HepG2 (cell line): Measurements from ENCODE around the gene IFT57. TPM values are rescaled to one million over a fixed set of nuclear protein-coding genes. Genes with fewer than 3 reads are reported as not detected.

Experiments used
- ARID4A ChIP-seq: sonication (generic); formaldehyde crosslinking; IDR thresholded peaks from 2 replicates; pipeline ENCODE4 v1.5.0; 2020; ENCODE audit warnings: mild to moderate bottlenecking, missing genetic modification reagents, borderline replicate concordance
- CREB1 ChIP-seq, 2 experiments: fragments of 450-650 bp in 1 of 2; IDR thresholded peaks; 2 replicates each; pipeline ENCODE4 v1.6.1; 2016 to 2017; ENCODE audit warnings: control low read depth in 1 of 2, mild to moderate bottlenecking in 1 of 2, missing compliant biosample characterization in 1 of 2, missing genetic modification characterization in 1 of 2
- HBP1 ChIP-seq: IDR thresholded peaks from 2 replicates; pipeline ENCODE4 v1.6.1; 2016; ENCODE audit warnings: low read depth, control low read depth
- HMGXB3 ChIP-seq: sonication (generic); formaldehyde crosslinking; IDR thresholded peaks from 2 replicates; pipeline ENCODE4 v1.4.0; 2020; ENCODE audit warnings: missing genetic modification reagents, borderline replicate concordance
- JARID2 ChIP-seq: sonication (generic); formaldehyde crosslinking; IDR thresholded peaks from 2 replicates; pipeline ENCODE4 v1.8.1; 2023; ENCODE audit warnings: missing genetic modification reagents, inconsistent platforms; ENCODE audit not compliant: insufficient replicate concordance
- NFE2L1 ChIP-seq: sonication (generic); formaldehyde crosslinking; IDR thresholded peaks from 2 replicates; pipeline ENCODE4 v1.4.0; 2020; ENCODE audit warnings: missing genetic modification reagents, mild to moderate bottlenecking, borderline replicate concordance
- RFX3 ChIP-seq: IDR thresholded peaks from 2 replicates; pipeline ENCODE4 v1.6.1; 2016; ENCODE audit warnings: missing biosample characterization, missing genetic modification reagents
- RFX5 ChIP-seq: IDR thresholded peaks from 2 replicates; pipeline ENCODE4 v1.6.1; 2011; ENCODE audit warnings: low read depth, low read length, improper control_type of control experiment
- SALL1 ChIP-seq: sonication (generic); formaldehyde crosslinking; IDR thresholded peaks from 2 replicates; pipeline ENCODE4 v1.8.0; 2022; ENCODE audit warnings: mild to moderate bottlenecking, missing genetic modification reagents
- ZBTB26 ChIP-seq: IDR thresholded peaks from 2 replicates; pipeline ENCODE4 v1.6.1; 2016; ENCODE audit warnings: missing compliant biosample characterization, missing genetic modification reagents, borderline replicate concordance
- ZBTB42 ChIP-seq: sonication (generic); formaldehyde crosslinking; IDR thresholded peaks from 2 replicates; pipeline ENCODE4 v1.5.0; 2020; ENCODE audit warnings: mild to moderate bottlenecking, missing genetic modification reagents
- ZKSCAN1 ChIP-seq: fragments of 150-350 bp; IDR thresholded peaks from 2 replicates; pipeline ENCODE4 v1.6.1; 2014; ENCODE audit warnings: low read length
- ZNF136 ChIP-seq: sonication (generic); formaldehyde crosslinking; IDR thresholded peaks from 2 replicates; pipeline ENCODE4 v1.8.1; 2022; ENCODE audit warnings: low read depth, mild to moderate bottlenecking, moderate library complexity, missing genetic modification reagents
- ZNF225 ChIP-seq: sonication (generic); formaldehyde crosslinking; IDR thresholded peaks from 2 replicates; pipeline ENCODE4 v1.4.0; 2020; ENCODE audit warnings: mild to moderate bottlenecking, missing genetic modification reagents
- ZNF263 ChIP-seq: sonication (generic); formaldehyde crosslinking; IDR thresholded peaks from 2 replicates; pipeline ENCODE4 v1.4.0; 2020; ENCODE audit warnings: missing genetic modification reagents
- ZNF282 ChIP-seq: fragments of 450-650 bp; IDR thresholded peaks from 2 replicates; pipeline ENCODE4 v1.6.1; 2018; ENCODE audit not compliant: partially characterized antibody
- ZNF598 ChIP-seq: sonication (generic); formaldehyde crosslinking; IDR thresholded peaks from 2 replicates; pipeline ENCODE4 v1.5.1; 2020; ENCODE audit warnings: mild to moderate bottlenecking, missing genetic modification reagents, borderline replicate concordance
- polyA plus RNA-seq, 8 experiments: library from polyadenylated mRNA; depleted of rRNA in 3 of 8; stranded (reverse) in 7 of 8; unstranded in 1 of 8; fragments of >200 nt; fragmentation: Illumina TruSeq in 4 of 8; extraction: Trizol in 4 of 8; gene quantifications; 2 replicates each; pipeline versions ENCODE4 v1.2.1 to v1.2.3, GENCODE V29; 2011 to 2016; ENCODE audit warnings: low read depth in 4 of 8, missing spikeins in 1 of 8, mixed read lengths in 1 of 8; ENCODE audit not compliant: insufficient read depth in 1 of 8
- total RNA-seq, 5 experiments: library from RNA; depleted of rRNA; stranded (reverse); fragments of >200 nt; fragmentation: Illumina TruSeq; extraction: Trizol; gene quantifications; 2 replicates each; pipeline ENCODE4 v1.2.3, GENCODE V29; 2016; ENCODE audit warnings: low read depth in 1 of 5

The IFT57 gene
- total and polyA plus RNA-seq, 2 of the 13 experiments (the other 11 are each of a cell fraction or from before 2014, with no cell fraction given): 5.5 to 14.5 TPM

- TF ChIP-seq ARID4A (CRISPR knock-in tag) (peak; percentile 99), SALL1 (peak; percentile 56), ZNF598 (peak; percentile 89; the same call in 1 of the 2 replicates), ZNF282 (no peak), CREB1 (IDR thresholded peaks at IDR 0.05) (peak; percentile 99), CREB1 (CRISPR knock-in tag; IDR thresholded peaks at IDR 0.05) (peak; percentile 92), HBP1 (CRISPR knock-in tag) (peak; percentile 51; the same call in 1 of the 2 replicates), JARID2 (CRISPR knock-in tag) (peak; percentile 56), ZNF225 (peak; percentile 82; the same call in 1 of the 2 replicates), HMGXB3 (no peak), NFE2L1 (CRISPR knock-in tag) (0 out of 2 replicates have a peak, but pooled peaks have one; percentile 20), ZBTB26 (CRISPR knock-in tag) (peak; percentile 20; the same call in 1 of the 2 replicates), RFX3 (CRISPR knock-in tag) (peak; percentile 91), ZNF263 (CRISPR knock-in tag) (peak; percentile 72), ZNF136 (CRISPR knock-in tag) (no peak), ZBTB42 (CRISPR knock-in tag) (no peak), ZKSCAN1 (no peak), RFX5 (peak; percentile 98)
Observed at GRCh38 chr3:108221911-108222852, at the start of gene IFT57 (continued).
